GM12878 (cell line): ENCODE results near the gene ATP2C1. TPM values are rescaled to one million over a fixed set of nuclear protein-coding genes. Genes with fewer than 3 reads are reported as not detected.

Source experiments
- BCLAF1 ChIP-seq: fragments of 450-650 bp; IDR thresholded peaks from 2 replicates; pipeline ENCODE4 v1.6.1; 2017; ENCODE audit warnings: antibody characterized with exemption, mild to moderate bottlenecking, moderate library complexity
- CBFB ChIP-seq: IDR thresholded peaks from 2 replicates; pipeline ENCODE4 v1.6.1; 2016; ENCODE audit warnings: antibody characterized with exemption, low read depth
- CBX3 ChIP-seq: fragments of 200-600 bp; sonication (generic); IDR thresholded peaks from 2 replicates; pipeline ENCODE4 v1.6.1; 2016; ENCODE audit warnings: low read depth, borderline replicate concordance
- CREB1 ChIP-seq: IDR thresholded peaks from 2 replicates; pipeline ENCODE4 v1.6.1; 2012; ENCODE audit warnings: low read depth, mild to moderate bottlenecking, inconsistent platforms
- DPF2 ChIP-seq: fragments of 450-650 bp; IDR thresholded peaks from 2 replicates; pipeline ENCODE4 v1.6.1; 2017; ENCODE audit warnings: mild to moderate bottlenecking
- FOXM1 ChIP-seq: IDR thresholded peaks from 2 replicates; pipeline ENCODE4 v1.6.1; 2012; ENCODE audit warnings: low read depth, mild to moderate bottlenecking, inconsistent platforms, low read length, moderate library complexity
- MEF2B ChIP-seq: fragments of 450-650 bp; IDR thresholded peaks from 2 replicates; pipeline ENCODE4 v1.6.1; 2018; ENCODE audit warnings: mild to moderate bottlenecking, moderate library complexity; ENCODE audit not compliant: partially characterized antibody, poor library complexity, severe bottlenecking
- MTA2 ChIP-seq: fragments of 450-650 bp; IDR thresholded peaks from 2 replicates; pipeline ENCODE4 v1.6.1; 2016; ENCODE audit warnings: low read depth, mild to moderate bottlenecking, moderate library complexity
- NFYA ChIP-seq: IDR thresholded peaks from 2 replicates; pipeline ENCODE4 v1.6.1; 2011; ENCODE audit warnings: low read depth, mild to moderate bottlenecking, low read length, improper control_type of control experiment, borderline replicate concordance
- PML ChIP-seq: IDR thresholded peaks from 2 replicates; pipeline ENCODE4 v1.6.1; 2012; ENCODE audit warnings: low read length, inconsistent platforms
- RBBP5 ChIP-seq: fragments of 200-600 bp; sonication (generic); conservative IDR thresholded peaks from 2 replicates; pipeline ENCODE4 v1.6.1; 2016
- SMAD1 ChIP-seq: fragments of 450-650 bp; IDR thresholded peaks from 2 replicates; pipeline ENCODE4 v1.6.1; 2018; ENCODE audit warnings: mild to moderate bottlenecking, low read depth; ENCODE audit not compliant: partially characterized antibody
- SMAD5 ChIP-seq: IDR thresholded peaks from 2 replicates; pipeline ENCODE4 v1.6.1; 2016; ENCODE audit warnings: antibody characterized with exemption, low read depth
- SMARCA5 ChIP-seq: fragments of 450-650 bp; IDR thresholded peaks from 2 replicates; pipeline ENCODE4 v1.6.1; 2017; ENCODE audit warnings: mild to moderate bottlenecking
- ZBTB11 ChIP-seq: fragments of 450-650 bp; formaldehyde crosslinking; IDR thresholded peaks from 2 replicates; pipeline ENCODE4 v1.5.0; 2022; ENCODE audit warnings: mild to moderate bottlenecking, missing genetic modification characterization
- ZBTB40 ChIP-seq: fragments of 450-650 bp; IDR thresholded peaks from 2 replicates; pipeline ENCODE4 v1.6.1; 2016; ENCODE audit warnings: mild to moderate bottlenecking, moderate library complexity, borderline replicate concordance
- ZNF207 ChIP-seq: fragments of 450-650 bp; IDR thresholded peaks from 2 replicates; pipeline ENCODE4 v1.6.1; 2014; ENCODE audit warnings: antibody characterized with exemption, mild to moderate bottlenecking, borderline replicate concordance
- ZNF274 ChIP-seq: IDR thresholded peaks from one replicate; pipeline ENCODE4 v1.8.0; 2011; ENCODE audit not compliant: insufficient read length, insufficient read depth
- polyA plus RNA-seq, 11 experiments: library from polyadenylated mRNA; depleted of rRNA in 4 of 11; unstranded in 6 of 11; stranded (reverse) in 5 of 11; fragments of >200 nt; fragmentation: Nextera tagmentation in 4 of 11; fragmentation: Illumina TruSeq in 1 of 11; extraction: Ambion mirVana in 4 of 11; extraction: Trizol in 1 of 11; gene quantifications; 1 replicate in 1 of 11; 2 replicates in 10 of 11; pipeline versions ENCODE4 v1.2.1 to v1.2.3, GENCODE V29; 2011 to 2016; ENCODE audit warnings: inconsistent platforms in 2 of 11, missing spikeins in 2 of 11, low read depth in 1 of 11
- total RNA-seq, 4 experiments: library from RNA; depleted of rRNA in 3 of 4; stranded (reverse); fragments of >200 nt in 3 of 4; fragmentation: Illumina TruSeq in 1 of 4; extraction: Trizol in 1 of 4; gene quantifications; 2 replicates each; pipeline versions ENCODE4 v1.2.1 to v1.2.3, GENCODE V29; 2013 to 2021

Gene ATP2C1
- total and polyA plus RNA-seq, 10 of the 15 experiments (the other 5 are each of a cell fraction or from before 2014, with no cell fraction given): 20.6 to 116 (median 55.1) TPM

GRCh38 chr3:130892759-130893375 is 1.0 kb upstream of the ATP2C1 start (continued):
- TF ChIP-seq ZNF274 (no peak), SMARCA5 (peak; percentile 78), PML (0 out of 2 replicates have a peak, but pooled peaks have one; percentile 9), DPF2 (no peak), MTA2 (no peak), BCLAF1 (no peak), ZBTB11 (CRISPR knock-in tag) (no peak), SMAD5 (no peak), ZBTB40 (no peak), CBFB (0 out of 2 replicates have a peak, but pooled peaks have one; percentile 22), MEF2B (no peak), SMAD1 (no peak), CREB1 (no peak), NFYA (no peak), RBBP5 (no peak), FOXM1 (peak; percentile 30; the same call in 1 of the 2 replicates), CBX3 (no peak), ZNF207 (no peak)
